GM12878 (cell line): Measurements from ENCODE around the gene RRAGD. TPM values are rescaled to one million over a fixed set of nuclear protein-coding genes. Genes with fewer than 3 reads are reported as not detected.

Experiments used
- ATAC-seq: fragments of 200-7000 bp; cut with Tn5 transposase; 3 replicates; pipeline ENCODE4 v1.9.1; 2020; ENCODE audit warnings: mild to moderate bottlenecking, moderate library complexity
- BruUV-seq: library from RNA; stranded (reverse); fragments of 400-500 nt; replicated peaks from 2 replicates; lab custom pipeline; 2021; lab: Mats Ljungman, UMichigan
- CTCF ChIA-PET: fragments of 300-600 bp; sonication (Branson Sonifier 250); formaldehyde crosslinking; extraction: SDS; loops from one replicate; lab custom pipeline; 2021; ENCODE audit warnings: inconsistent platforms; lab: Yijun Ruan, JAX
- POLR2A ChIA-PET: fragments of 350-600 bp; formaldehyde crosslinking; extraction: SDS; loops from one replicate; lab custom pipeline; 2021; ENCODE audit warnings: inconsistent platforms; lab: Charles Lee
- RAD21 ChIA-PET: fragments of 300-600 bp; sonication (Branson Sonifier 250); formaldehyde crosslinking; loops from one replicate; lab custom pipeline; 2023; ENCODE audit warnings: antibody characterized with exemption; ENCODE audit not compliant: unreplicated experiment; lab: Charles Lee
- SMC1A ChIA-PET: fragments of 300-600 bp; sonication (Branson Sonifier 250); formaldehyde crosslinking; loops from one replicate; lab custom pipeline; 2023; ENCODE audit not compliant: unreplicated experiment, uncharacterized antibody; lab: Charles Lee
- DNase-seq: peaks from one replicate; pipeline ENCODE4 v3.0.0-alpha.2; 2011; ENCODE audit warnings: low read depth, low spot score
- FAIRE-seq: peaks from 3 replicates; lab custom pipeline; 2011; peaks lifted over from hg19 to GRCh38; lab: Jason Lieb, UNC
- H2AFZ ChIP-seq: 2 replicates; pipeline ENCODE4 v1.6.0; 2011; ENCODE audit warnings: low read depth, low read length, control low read depth; ENCODE audit not compliant: control insufficient read depth
- H3K27ac ChIP-seq: 2 replicates; pipeline ENCODE4 v1.5.1; 2011; ENCODE audit warnings: control low read depth; ENCODE audit not compliant: control insufficient read depth, insufficient read depth
- H3K27me3 ChIP-seq, 2 experiments: replicated peaks in 1 of 2; 2 replicates each; pipeline versions ENCODE4 v1.6.0 to v1.6.1; 2011; ENCODE audit warnings: low read length in 1 of 2; ENCODE audit not compliant: control insufficient read depth in 2 of 2, insufficient read depth in 2 of 2
- H3K36me3 ChIP-seq, 2 experiments: 2 replicates each; pipeline ENCODE4 v1.5.1; 2011; ENCODE audit warnings: low read length in 1 of 2; ENCODE audit not compliant: control insufficient read depth in 2 of 2, insufficient read depth in 2 of 2
- H3K4me1 ChIP-seq: 2 replicates; pipeline ENCODE4 v1.6.1; 2011; ENCODE audit warnings: mild to moderate bottlenecking, low read length, moderate library complexity, mixed read lengths; ENCODE audit not compliant: control insufficient read depth, insufficient read depth
- H3K4me2 ChIP-seq: 2 replicates; pipeline ENCODE4 v1.6.0; 2011; ENCODE audit warnings: control low read depth; ENCODE audit not compliant: control insufficient read depth, insufficient read depth
- H3K4me3 ChIP-seq: fragments of 200-600 bp; sonication (generic); 2 replicates; pipeline ENCODE4 v1.5.1; 2016
- H3K79me2 ChIP-seq: 2 replicates; pipeline ENCODE4 v1.6.0; 2011; ENCODE audit warnings: low read length; ENCODE audit not compliant: control insufficient read depth, insufficient read depth
- H3K9ac ChIP-seq: 2 replicates; pipeline ENCODE4 v1.8.0; 2011; ENCODE audit warnings: low read length, control low read depth, mixed read lengths; ENCODE audit not compliant: control insufficient read depth, insufficient read depth
- H3K9me3 ChIP-seq: replicated peaks from 3 replicates; pipeline ENCODE4 v1.5.1; 2011; ENCODE audit warnings: mild to moderate bottlenecking, low read length; ENCODE audit not compliant: control insufficient read depth, insufficient read depth
- H4K20me1 ChIP-seq: 2 replicates; pipeline ENCODE4 v1.6.0; 2011; ENCODE audit not compliant: control insufficient read depth, insufficient read depth
- ASH2L ChIP-seq: fragments of 300-600, 200-600 bp; sonication (generic); IDR thresholded peaks from 2 replicates; pipeline ENCODE4 v1.6.1; 2017; ENCODE audit warnings: low read depth, mild to moderate bottlenecking, borderline replicate concordance
- ATF2 ChIP-seq: IDR thresholded peaks from 2 replicates; pipeline ENCODE4 v1.6.1; 2012; ENCODE audit warnings: low read length, inconsistent platforms
- BHLHE40 ChIP-seq, 2 experiments: fragments of 450-650 bp in 1 of 2; IDR thresholded peaks; 2 replicates each; pipeline ENCODE4 v1.6.1; 2011 to 2017; ENCODE audit warnings: low read depth in 2 of 2, borderline replicate concordance in 1 of 2, improper control_type of control experiment in 1 of 2, low read length in 1 of 2, mild to moderate bottlenecking in 1 of 2
- CHD2 ChIP-seq: IDR thresholded peaks from 2 replicates; pipeline ENCODE4 v1.6.1; 2011; ENCODE audit warnings: low read depth, low read length, improper control_type of control experiment, borderline replicate concordance
- CTCF ChIP-seq, 3 experiments: IDR thresholded peaks in 2 of 3; conservative IDR thresholded peaks in 1 of 3; 2 replicates each; pipeline ENCODE4 v1.5.1; 2011; ENCODE audit warnings: low read depth in 3 of 3, low read length in 3 of 3, mild to moderate bottlenecking in 3 of 3, control low read depth in 2 of 3, moderate library complexity in 2 of 3, inconsistent platforms in 1 of 3, mixed read lengths in 1 of 3; ENCODE audit not compliant: control insufficient read depth in 2 of 3, insufficient read depth in 1 of 3; ENCODE audit errors: extremely low read depth in 1 of 3
- GATAD2B ChIP-seq: fragments of 450-650 bp; conservative IDR thresholded peaks from 2 replicates; pipeline ENCODE4 v1.6.1; 2017; ENCODE audit warnings: low read depth, mild to moderate bottlenecking, moderate library complexity
- IKZF1 ChIP-seq: fragments of 450-650 bp; conservative IDR thresholded peaks from 2 replicates; pipeline ENCODE4 v1.6.1; 2017; ENCODE audit warnings: antibody characterized with exemption, mild to moderate bottlenecking
- LARP7 ChIP-seq: fragments of 450-650 bp; IDR thresholded peaks from 2 replicates; pipeline ENCODE4 v1.6.1; 2017; ENCODE audit warnings: mild to moderate bottlenecking
- RB1 ChIP-seq: fragments of 450-650 bp; formaldehyde crosslinking; IDR thresholded peaks from 2 replicates; pipeline ENCODE4 v1.6.1; 2017; ENCODE audit warnings: mild to moderate bottlenecking, borderline replicate concordance
- SMARCA5 ChIP-seq: fragments of 450-650 bp; IDR thresholded peaks from 2 replicates; pipeline ENCODE4 v1.6.1; 2017; ENCODE audit warnings: mild to moderate bottlenecking
- SMC3 ChIP-seq: IDR thresholded peaks from 2 replicates; pipeline ENCODE4 v1.6.1; 2011; ENCODE audit warnings: low read length, improper control_type of control experiment, borderline replicate concordance
- SUZ12 ChIP-seq: fragments of 200-600 bp; sonication (generic); IDR thresholded peaks from one replicate; pipeline ENCODE4 v1.6.1; 2018; ENCODE audit warnings: antibody characterized with exemption, mild to moderate bottlenecking; ENCODE audit not compliant: unreplicated experiment
- ZNF217 ChIP-seq: fragments of 450-650 bp; IDR thresholded peaks from 2 replicates; pipeline ENCODE4 v1.6.1; 2017; ENCODE audit warnings: antibody characterized with exemption, mild to moderate bottlenecking
- ZNF24 ChIP-seq: fragments of 450-650 bp; IDR thresholded peaks from 2 replicates; pipeline ENCODE4 v1.6.1; 2017; ENCODE audit warnings: antibody characterized with exemption, mild to moderate bottlenecking
- ZNF592 ChIP-seq: fragments of 450-650 bp; IDR thresholded peaks from 2 replicates; pipeline ENCODE4 v1.6.1; 2017; ENCODE audit warnings: mild to moderate bottlenecking, moderate library complexity
- ZSCAN29 ChIP-seq: fragments of 450-650 bp; IDR thresholded peaks from 2 replicates; pipeline ENCODE4 v1.6.1; 2017; ENCODE audit warnings: mild to moderate bottlenecking, moderate library complexity
- WGBS: methylation state at CpG from one replicate; pipeline ENCODE4 v1.1.6; 2016; ENCODE audit warnings: low lambda C conversion rate; ENCODE audit not compliant: insufficient replicate concordance, insufficient coverage; ENCODE audit errors: missing lambda C conversion rate; 5-methylcytosine and 5-hydroxymethylcytosine counted together
- in situ Hi-C: fragments of 300-500 bp; cut with MboI; formaldehyde crosslinking; loops from 9 replicates; pipeline ENCODE4 v1.14.3; 2018; ENCODE audit warnings: mixed read lengths
- intact Hi-C: fragments of 100-400 bp; cut with micrococcal nuclease; formaldehyde crosslinking; loops from one replicate; pipeline ENCODE4 v1.14.2; 2022; ENCODE audit not compliant: unreplicated experiment
- polyA plus RNA-seq, 11 experiments: library from polyadenylated mRNA; depleted of rRNA in 4 of 11; unstranded in 6 of 11; stranded (reverse) in 5 of 11; fragments of >200 nt; fragmentation: Nextera tagmentation in 4 of 11; fragmentation: Illumina TruSeq in 1 of 11; extraction: Ambion mirVana in 4 of 11; extraction: Trizol in 1 of 11; gene quantifications; 1 replicate in 1 of 11; 2 replicates in 10 of 11; pipeline versions ENCODE4 v1.2.1 to v1.2.3, GENCODE V29; 2011 to 2016; ENCODE audit warnings: inconsistent platforms in 2 of 11, missing spikeins in 2 of 11, low read depth in 1 of 11
- total RNA-seq, 4 experiments: library from RNA; depleted of rRNA in 3 of 4; stranded (reverse); fragments of >200 nt in 3 of 4; fragmentation: Illumina TruSeq in 1 of 4; extraction: Trizol in 1 of 4; gene quantifications; 2 replicates each; pipeline versions ENCODE4 v1.2.1 to v1.2.3, GENCODE V29; 2013 to 2021

The RRAGD gene
- total and polyA plus RNA-seq, 10 of the 15 experiments (the other 5 are each of a cell fraction or from before 2014, with no cell fraction given): 4.6 to 17.4 (median 8.5) TPM

- Histone ChIP-seq H3K27me3 (peaks cover 0 to 4% of the 10 kb centered on the region in 2 experiments; a peak in 3 of 4 replicates), H3K79me2 (no peaks in the 10 kb centered on the region), H3K9me3 (no peaks in the 10 kb centered on the region), H3K36me3 (no peaks in the 10 kb centered on the region), H3K4me2 (peak within 1 kb of the TSS; percentile 93), H3K27ac (no peak within 1 kb of the TSS), H3K4me1 (peaks cover 8% of the 10 kb centered on the region), H3K9ac (peak within 1 kb of the TSS; percentile 41; the same call in 1 of the 2 replicates), H4K20me1 (no peaks in the 10 kb centered on the region), H2AFZ (peak within 1 kb of the TSS; percentile 77), H3K4me3 (peak within 1 kb of the TSS; percentile 79)
- no TSS peak for BruUV-seq
- peak; percentile 17 for DNase-seq
- 0% methylated on average over 14 of the region's 38 CpGs for WGBS
- in situ Hi-C loops (loop anchor here (5.0 kb wide), 1 partner anchor 179 kb away; no protein-coding TSS in a partner anchor), intact Hi-C loops (loop anchor here (1.0 to 5.0 kb wide), 3 partner anchors 64 to 177 kb away; no protein-coding TSS in a partner anchor)
- RAD21 ChIA-PET: interaction anchor here (0.8 to 2.4 kb wide), 9 partner anchors 11 to 451 kb away, joined by 3 to 18 read pairs (median 4); no protein-coding TSS in a partner anchor
- SMC1A ChIA-PET: interaction anchor here (0.7 to 3.5 kb wide), 14 partner anchors 11 to 450 kb away, joined by 3 to 27 read pairs (median 4); partner anchors contain the start of gene LYRM2
- FAIRE-seq: no peak
- POLR2A ChIA-PET: interaction anchor here (1.4 kb wide), 1 partner anchor 180 kb away, joined by 4 read pairs; no protein-coding TSS in a partner anchor
- CTCF ChIA-PET: interaction anchor here (0.6 to 4.4 kb wide), 41 partner anchors 10 to 1102 kb away, joined by 3 to 64 read pairs (median 4); no protein-coding TSS in a partner anchor
- ATAC-seq: peak; percentile 97
- peak; percentile 86 for TF ChIP-seq SMARCA5
- TF ChIP-seq ZNF217: 0 out of 2 replicates have a peak, but pooled peaks have one; percentile 38
- TF ChIP-seq SMC3: peak; percentile 56; the same call in 1 of the 2 replicates
- no peak for TF ChIP-seq ATF2
- 0 out of 2 replicates have a peak, but pooled peaks have one; percentile 52 for TF ChIP-seq ZNF592
- TF ChIP-seq ZNF24: 0 out of 2 replicates have a peak, but pooled peaks have one; percentile 34
- peak; percentile 81 to 92 (median 84); a peak in 5 of 6 replicates for TF ChIP-seq CTCF (IDR thresholded peaks at IDR 0.05 in 2 of 3, conservative IDR thresholded peaks at IDR 0.05 in 1 of 3; ENCODE audit: control insufficient read depth in 2 of 3, extremely low read depth in 1 of 3, insufficient read depth in 1 of 3, low read depth in 3 of 3, low read length in 3 of 3)
- TF ChIP-seq ASH2L: no peak
- peak; percentile 57; the same call in 1 of the 2 replicates for TF ChIP-seq RB1
- peak; percentile 75 for TF ChIP-seq CHD2
- TF ChIP-seq BHLHE40 (IDR thresholded peaks at IDR 0.05; ENCODE audit: borderline replicate concordance in 1 of 2, low read depth in 2 of 2, low read length in 1 of 2): 0 out of 4 replicates have a peak, but pooled peaks have one; percentile 21 to 42
- TF ChIP-seq ZSCAN29: 0 out of 2 replicates have a peak, but pooled peaks have one; percentile 47
- peak; percentile 62; the same call in 1 of the 2 replicates for TF ChIP-seq LARP7
- TF ChIP-seq IKZF1: peak; percentile 42
- no peak for TF ChIP-seq SUZ12
- TF ChIP-seq GATAD2B: 0 out of 2 replicates have a peak, but pooled peaks have one; percentile 52
Measured at GRCh38 chr6:89432875-89433251, 20.8 kb upstream of the RRAGD start, which contains the start of gene ANKRD6. ANKRD6 (plus strand) TSS chr6:89433152; CDS start chr6:89566977, 133,825 bp downstream.
